Amniotic epithelial cell (primary cell): Measurements from ENCODE around the gene DENND5B.
"Not testable (repeated sequence)": the region's sequence is repeated elsewhere in the genome, so short reads cannot be mapped to it uniquely, and the experiment has no call there.

Experiments
- DNase-seq: peaks from one replicate; pipeline ENCODE4 v3.0.0-alpha.2; 2010; ENCODE audit warnings: low read depth

The DENND5B gene

GRCh38 chr12:31590642-31591379 lies at the start of gene DENND5B:
Gene DENND5B (minus strand): TSS chr12:31591136. CDS start chr12:31590832, 304 bp downstream.
- peak; percentile 68 for DNase-seq

GRCh38 chr12:31634620-31635019 lies 43.7 kb upstream of the DENND5B start:
- no peak for DNase-seq

- DNase-seq: no peak
Measured at GRCh38 chr12:31633464-31633863, 42.5 kb upstream of the DENND5B start.

- no peak for DNase-seq
Measured at GRCh38 chr12:31631809-31632208, 40.9 kb upstream of the DENND5B start.

- no peak for DNase-seq
Measured at GRCh38 chr12:31631023-31631724, 40.2 kb upstream of the DENND5B start.

GRCh38 chr12:31629756-31630732 lies 39.1 kb upstream of the DENND5B start:
- DNase-seq: peak; percentile 77

GRCh38 chr12:31627456-31628054 lies 36.6 kb upstream of the DENND5B start:
- no peak for DNase-seq

- DNase-seq: no peak
Measured at GRCh38 chr12:31626270-31626995, 35.5 kb upstream of the DENND5B start.

GRCh38 chr12:31622038-31622437 lies 31.1 kb upstream of the DENND5B start:
- no peak for DNase-seq

GRCh38 chr12:31620311-31620710 lies 29.4 kb upstream of the DENND5B start:
- peak; percentile 78 for DNase-seq

- DNase-seq: peak; percentile 95
Measured at GRCh38 chr12:31618228-31619025, 27.5 kb upstream of the DENND5B start.

- DNase-seq: no peak
Measured at GRCh38 chr12:31612819-31613218, 21.9 kb upstream of the DENND5B start.

- not testable (repeated sequence) for DNase-seq
Measured at GRCh38 chr12:31608299-31608698, 17.4 kb upstream of the DENND5B start.

GRCh38 chr12:31605531-31605930 lies 14.6 kb upstream of the DENND5B start:
- DNase-seq: no peak

GRCh38 chr12:31603546-31604009 lies 12.6 kb upstream of the DENND5B start:
- no peak for DNase-seq

- no peak for DNase-seq
Measured at GRCh38 chr12:31600750-31601149, 9.8 kb upstream of the DENND5B start.

GRCh38 chr12:31600252-31600651 lies 9.3 kb upstream of the DENND5B start:
- no peak for DNase-seq

GRCh38 chr12:31599053-31599452 lies 8.1 kb upstream of the DENND5B start:
- no peak for DNase-seq

- DNase-seq: no peak
Measured at GRCh38 chr12:31597066-31597465, 6.1 kb upstream of the DENND5B start.

GRCh38 chr12:31594681-31595080 lies 3.7 kb upstream of the DENND5B start:
- peak; percentile 69 for DNase-seq
